ENCODE results near the gene SHROOM2.

SHROOM2 gene

GRCh38 chrX:9980401-9980800, 194.2 kb downstream of the SHROOM2 start:
- H3K4me3 ChIP-seq (ENCODE audit: low read depth, low read length) = no peak overlapping the region
- CTCF ChIA-PET = no interaction called here
- H3K27ac ChIP-seq (ENCODE audit: extremely low read depth, low read depth, low read length) = no peak overlapping the region
- H3K9me3 ChIP-seq (ENCODE audit: control insufficient read depth, insufficient read depth, low read depth, low read length) = no peaks in the 10 kb centered on the region
- TF ChIP-seq HOXC10 (CRISPR knock-in tag; IDR thresholded peaks at IDR 0.05) (no peak), ZNF280D (tag by site-specific recombination; IDR thresholded peaks at IDR 0.05) (no peak), SALL2 (tag by site-specific recombination; IDR thresholded peaks at IDR 0.05; ENCODE audit: borderline replicate concordance) (no peak), ZNF585B (tag by site-specific recombination; IDR thresholded peaks at IDR 0.05) (no peak), ZBTB48 (tag by site-specific recombination; IDR thresholded peaks at IDR 0.05) (no peak), ZBTB1 (tag by site-specific recombination; IDR thresholded peaks at IDR 0.05) (no peak), ZNF148 (tag by site-specific recombination; IDR thresholded peaks at IDR 0.05; ENCODE audit: borderline replicate concordance) (no peak), ZNF658 (tag by site-specific recombination; IDR thresholded peaks at IDR 0.05) (no peak), ZNF112 (tag by site-specific recombination; IDR thresholded peaks at IDR 0.05) (no peak), ZBTB6 (tag by site-specific recombination; IDR thresholded peaks at IDR 0.05) (no peak), ZNF146 (tag by site-specific recombination; IDR thresholded peaks at IDR 0.05) (no peak), ZNF701 (tag by site-specific recombination; IDR thresholded peaks at IDR 0.05) (no peak), ZNF19 (tag by site-specific recombination; IDR thresholded peaks at IDR 0.05; ENCODE audit: low read depth) (no peak), ZNF776 (tag by site-specific recombination; IDR thresholded peaks at IDR 0.05; ENCODE audit: borderline replicate concordance) (no peak), ZNF341 (tag by site-specific recombination; IDR thresholded peaks at IDR 0.05; ENCODE audit: low read depth) (no peak), ZNF529 (tag by site-specific recombination; IDR thresholded peaks at IDR 0.05; ENCODE audit: insufficient replicate concordance) (no peak)
- TF ChIP-seq, protein P1, sequence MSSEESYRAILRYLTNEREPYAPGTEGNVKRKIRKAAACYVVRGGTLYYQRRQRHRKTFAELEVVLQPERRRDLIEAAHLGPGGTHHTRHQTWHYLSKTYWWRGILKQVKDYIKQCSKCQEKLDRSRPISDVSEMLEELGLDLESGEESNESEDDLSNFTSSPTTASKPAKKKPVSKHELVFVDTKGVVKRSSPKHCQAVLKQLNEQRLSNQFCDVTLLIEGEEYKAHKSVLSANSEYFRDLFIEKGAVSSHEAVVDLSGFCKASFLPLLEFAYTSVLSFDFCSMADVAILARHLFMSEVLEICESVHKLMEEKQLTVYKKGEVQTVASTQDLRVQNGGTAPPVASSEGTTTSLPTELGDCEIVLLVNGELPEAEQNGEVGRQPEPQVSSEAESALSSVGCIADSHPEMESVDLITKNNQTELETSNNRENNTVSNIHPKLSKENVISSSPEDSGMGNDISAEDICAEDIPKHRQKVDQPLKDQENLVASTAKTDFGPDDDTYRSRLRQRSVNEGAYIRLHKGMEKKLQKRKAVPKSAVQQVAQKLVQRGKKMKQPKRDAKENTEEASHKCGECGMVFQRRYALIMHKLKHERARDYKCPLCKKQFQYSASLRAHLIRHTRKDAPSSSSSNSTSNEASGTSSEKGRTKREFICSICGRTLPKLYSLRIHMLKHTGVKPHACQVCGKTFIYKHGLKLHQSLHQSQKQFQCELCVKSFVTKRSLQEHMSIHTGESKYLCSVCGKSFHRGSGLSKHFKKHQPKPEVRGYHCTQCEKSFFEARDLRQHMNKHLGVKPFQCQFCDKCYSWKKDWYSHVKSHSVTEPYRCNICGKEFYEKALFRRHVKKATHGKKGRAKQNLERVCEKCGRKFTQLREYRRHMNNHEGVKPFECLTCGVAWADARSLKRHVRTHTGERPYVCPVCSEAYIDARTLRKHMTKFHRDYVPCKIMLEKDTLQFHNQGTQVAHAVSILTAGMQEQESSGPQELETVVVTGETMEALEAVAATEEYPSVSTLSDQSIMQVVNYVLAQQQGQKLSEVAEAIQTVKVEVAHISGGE (tag by site-specific recombination; conservative IDR thresholded peaks at IDR 0.05; ENCODE audit: low read depth) = no peak
- H3K4me1 ChIP-seq (ENCODE audit: control insufficient read depth, insufficient read depth, low read length) = no peaks in the 10 kb centered on the region
- POLR2A ChIA-PET = no interaction called here
- H3K36me3 ChIP-seq (ENCODE audit: control insufficient read depth in 2 of 2, insufficient read depth in 1 of 2, low read length in 2 of 2) = no peaks in the 10 kb centered on the region

Data from HEK293 (cell line).